WERI-Rb-1 (cell line): Measurements from ENCODE around the gene HOXA7.
A peak's percentile ranks its signal among the peaks of the same experiment; 100 is the strongest.

Experiments used
- DNase-seq: peaks from one replicate; pipeline ENCODE4 v3.0.0-alpha.2; 2020
- H3K27ac ChIP-seq: fragments of 250-450 bp; sonication (Bioruptor Pico); 2 replicates; pipeline ENCODE4 v1.5.1; 2020; ENCODE audit warnings: mild to moderate bottlenecking, moderate library complexity
- H3K27me3 ChIP-seq: fragments of 250-450 bp; sonication (Bioruptor Pico); 2 replicates; pipeline ENCODE4 v1.5.1; 2021; ENCODE audit warnings: mild to moderate bottlenecking, low read depth, moderate library complexity; ENCODE audit not compliant: insufficient read depth, severe bottlenecking
- H3K36me3 ChIP-seq: fragments of 250-450 bp; sonication (Bioruptor Pico); 2 replicates; pipeline ENCODE4 v1.5.1; 2020; ENCODE audit warnings: mild to moderate bottlenecking, moderate library complexity
- H3K4me3 ChIP-seq: 2 replicates; pipeline ENCODE4 v1.5.1; 2011; ENCODE audit warnings: low read depth, mild to moderate bottlenecking, control low read depth, low read length
- H3K9me3 ChIP-seq: fragments of 250-450 bp; sonication (Bioruptor Pico); 2 replicates; pipeline ENCODE4 v1.5.1; 2021; ENCODE audit warnings: mild to moderate bottlenecking, moderate library complexity; ENCODE audit not compliant: severe bottlenecking
- TF ChIP-seq, protein P1 (sequence below): IDR thresholded peaks from 2 replicates; pipeline ENCODE4 v1.5.1; 2011; ENCODE audit warnings: low read depth, mild to moderate bottlenecking, control low read depth, inconsistent platforms, low read length

Gene HOXA7

DNA sequence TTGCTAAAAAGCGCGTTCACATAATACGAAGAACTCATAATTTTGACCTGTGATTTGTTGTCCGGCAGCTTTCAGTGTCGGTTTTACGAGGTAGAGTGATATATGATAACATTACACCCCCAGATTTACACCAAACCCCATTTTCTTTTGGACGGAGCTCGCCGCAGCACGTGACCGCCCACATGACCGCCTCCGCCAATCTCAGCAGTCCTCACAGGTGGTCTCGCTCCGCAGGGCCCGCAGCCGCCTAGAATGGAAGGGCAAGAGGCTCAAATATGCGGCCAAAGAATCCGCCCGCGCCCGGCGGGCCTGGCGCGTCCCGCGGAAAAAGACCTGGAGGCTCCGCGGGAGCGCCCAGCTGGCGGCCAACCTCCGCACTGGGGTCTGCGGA is at the start of gene HOXA7:
HOXA7 (minus strand) TSS at position 168 of the 391 bp plus-strand sequence; CDS start at position 38, 130 bp downstream.
- DNase-seq = peak; percentile 75
- peak within 1 kb of the TSS; percentile 72 for H3K27ac ChIP-seq
- H3K4me3 ChIP-seq = peak within 1 kb of the TSS; percentile 73
- peaks cover 43% of the 10 kb centered on the region for H3K27me3 ChIP-seq
- H3K36me3 ChIP-seq = no peaks in the 10 kb centered on the region
- H3K9me3 ChIP-seq = peaks cover 13% of the 10 kb centered on the region
- TF ChIP-seq, protein P1, sequence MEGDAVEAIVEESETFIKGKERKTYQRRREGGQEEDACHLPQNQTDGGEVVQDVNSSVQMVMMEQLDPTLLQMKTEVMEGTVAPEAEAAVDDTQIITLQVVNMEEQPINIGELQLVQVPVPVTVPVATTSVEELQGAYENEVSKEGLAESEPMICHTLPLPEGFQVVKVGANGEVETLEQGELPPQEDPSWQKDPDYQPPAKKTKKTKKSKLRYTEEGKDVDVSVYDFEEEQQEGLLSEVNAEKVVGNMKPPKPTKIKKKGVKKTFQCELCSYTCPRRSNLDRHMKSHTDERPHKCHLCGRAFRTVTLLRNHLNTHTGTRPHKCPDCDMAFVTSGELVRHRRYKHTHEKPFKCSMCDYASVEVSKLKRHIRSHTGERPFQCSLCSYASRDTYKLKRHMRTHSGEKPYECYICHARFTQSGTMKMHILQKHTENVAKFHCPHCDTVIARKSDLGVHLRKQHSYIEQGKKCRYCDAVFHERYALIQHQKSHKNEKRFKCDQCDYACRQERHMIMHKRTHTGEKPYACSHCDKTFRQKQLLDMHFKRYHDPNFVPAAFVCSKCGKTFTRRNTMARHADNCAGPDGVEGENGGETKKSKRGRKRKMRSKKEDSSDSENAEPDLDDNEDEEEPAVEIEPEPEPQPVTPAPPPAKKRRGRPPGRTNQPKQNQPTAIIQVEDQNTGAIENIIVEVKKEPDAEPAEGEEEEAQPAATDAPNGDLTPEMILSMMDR = no peak

- TF ChIP-seq, protein P1 = no peak
Observed at GRCh38 chr7:27205325-27206280, 49.1 kb upstream of the HOXA7 start.

GRCh38 chr7:27204851-27205322 is 48.4 kb upstream of the HOXA7 start:
- Histone ChIP-seq H3K27ac (no peak overlapping the region), H3K4me3 (no peak overlapping the region), H3K27me3 (peaks cover 95% of the 10 kb centered on the region), H3K9me3 (peaks cover 5% of the 10 kb centered on the region), H3K36me3 (no peaks in the 10 kb centered on the region)
- TF ChIP-seq, protein P1 = no peak
- DNase-seq = no peak

More at GRCh38 chr7:27205325-27206280, 49.1 kb upstream of the HOXA7 start:
- H3K27me3 ChIP-seq = peaks cover 97% of the 10 kb centered on the region
- H3K4me3 ChIP-seq = no peak overlapping the region
- H3K36me3 ChIP-seq = no peaks in the 10 kb centered on the region
- H3K27ac ChIP-seq = no peak overlapping the region
- DNase-seq = no peak
- peaks cover 5% of the 10 kb centered on the region for H3K9me3 ChIP-seq

GRCh38 chr7:27203964-27204594 is 47.6 kb upstream of the HOXA7 start:
- peaks cover 5% of the 10 kb centered on the region for H3K9me3 ChIP-seq
- H3K36me3 ChIP-seq = no peaks in the 10 kb centered on the region
- DNase-seq = no peak
- no peak overlapping the region for H3K4me3 ChIP-seq
- peaks cover 92% of the 10 kb centered on the region for H3K27me3 ChIP-seq
- TF ChIP-seq, protein P1 = no peak
- H3K27ac ChIP-seq = no peak overlapping the region

- H3K36me3 ChIP-seq = no peaks in the 10 kb centered on the region
- peaks cover 92% of the 10 kb centered on the region for H3K27me3 ChIP-seq
- TF ChIP-seq, protein P1 = no peak
- H3K27ac ChIP-seq = no peak overlapping the region
- no peak overlapping the region for H3K4me3 ChIP-seq
- peaks cover 5% of the 10 kb centered on the region for H3K9me3 ChIP-seq
- no peak for DNase-seq
Observed at GRCh38 chr7:27203365-27203953, 47.0 kb upstream of the HOXA7 start.
